ENCODE measurements around the gene TECPR1.

- TF ChIP-seq CTCF (IDR thresholded peaks at IDR 0.05) (no peak), POLR2A (IDR thresholded peaks at IDR 0.05) (no peak)
These were observed 41.4 kb downstream of the TECPR1 start for GRCh38 chr7:98210513-98211220.

Data from lower leg skin (tissue), 3 donors.